Brain microvascular endothelial cell (primary cell): ENCODE measurements around the gene HYDIN.

Source experiments
- DNase-seq: peaks from one replicate; pipeline ENCODE4 v3.0.0-alpha.2; 2020
- H3K27ac ChIP-seq: fragments of 250-450 bp; sonication (Bioruptor Pico); 2 replicates; pipeline ENCODE4 v1.5.1; 2020; ENCODE audit warnings: mild to moderate bottlenecking, moderate library complexity
- H3K27me3 ChIP-seq: fragments of 250-450 bp; sonication (Bioruptor Pico); replicated peaks from 2 replicates; pipeline ENCODE4 v1.5.1; 2020; ENCODE audit warnings: mild to moderate bottlenecking
- H3K36me3 ChIP-seq: fragments of 250-450 bp; sonication (Bioruptor Pico); replicated peaks from 2 replicates; pipeline ENCODE4 v1.5.1; 2020; ENCODE audit warnings: mild to moderate bottlenecking
- H3K4me3 ChIP-seq: 2 replicates; pipeline ENCODE4 v1.5.1; 2011; ENCODE audit warnings: low read depth, mild to moderate bottlenecking, control low read depth, low read length, moderate library complexity
- in situ Hi-C: cut with HindIII; loops from 2 replicates; pipeline ENCODE4 v1.10.0; 2017; ENCODE audit warnings: low sequenced_read_pairs, low pct_ligation_motif_present
- TF ChIP-seq, protein P1 (sequence below): IDR thresholded peaks from 2 replicates; pipeline ENCODE4 v1.5.1; 2011; ENCODE audit warnings: low read depth, mild to moderate bottlenecking, moderate library complexity, low read length, control low read depth, inconsistent platforms; ENCODE audit errors: missing control alignments

HYDIN gene

DNA sequence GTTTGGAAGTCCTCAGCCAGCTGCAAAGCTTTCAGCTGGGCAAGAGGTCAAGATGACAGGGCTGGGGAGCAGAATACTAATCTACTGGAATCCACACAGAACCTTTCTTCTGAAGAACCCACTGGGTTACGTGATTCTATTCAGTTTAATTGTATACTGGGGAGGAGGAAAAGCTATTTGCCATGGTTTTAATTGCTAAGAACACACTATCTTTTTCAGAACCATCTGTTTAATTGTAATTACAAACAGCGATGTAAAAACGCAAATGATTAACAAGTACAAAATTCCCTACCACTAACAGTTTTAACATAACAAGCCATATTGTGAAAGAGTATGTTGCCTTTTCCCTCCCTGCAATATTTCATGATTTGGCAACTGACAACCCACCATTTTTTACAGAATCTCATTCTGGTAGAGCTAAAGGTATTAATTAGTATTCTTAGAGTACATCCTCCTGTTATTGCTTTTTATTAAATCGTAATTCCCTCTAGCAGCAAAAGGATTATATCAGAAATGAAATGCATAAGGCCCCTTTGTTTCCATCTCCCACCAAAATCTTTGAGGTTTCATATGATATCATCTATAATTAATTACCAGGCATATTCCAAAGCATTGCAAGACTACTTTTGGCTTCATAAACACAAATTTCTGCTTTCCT lies 12.1 kb downstream of the HYDIN start:
- TF ChIP-seq, protein P1, sequence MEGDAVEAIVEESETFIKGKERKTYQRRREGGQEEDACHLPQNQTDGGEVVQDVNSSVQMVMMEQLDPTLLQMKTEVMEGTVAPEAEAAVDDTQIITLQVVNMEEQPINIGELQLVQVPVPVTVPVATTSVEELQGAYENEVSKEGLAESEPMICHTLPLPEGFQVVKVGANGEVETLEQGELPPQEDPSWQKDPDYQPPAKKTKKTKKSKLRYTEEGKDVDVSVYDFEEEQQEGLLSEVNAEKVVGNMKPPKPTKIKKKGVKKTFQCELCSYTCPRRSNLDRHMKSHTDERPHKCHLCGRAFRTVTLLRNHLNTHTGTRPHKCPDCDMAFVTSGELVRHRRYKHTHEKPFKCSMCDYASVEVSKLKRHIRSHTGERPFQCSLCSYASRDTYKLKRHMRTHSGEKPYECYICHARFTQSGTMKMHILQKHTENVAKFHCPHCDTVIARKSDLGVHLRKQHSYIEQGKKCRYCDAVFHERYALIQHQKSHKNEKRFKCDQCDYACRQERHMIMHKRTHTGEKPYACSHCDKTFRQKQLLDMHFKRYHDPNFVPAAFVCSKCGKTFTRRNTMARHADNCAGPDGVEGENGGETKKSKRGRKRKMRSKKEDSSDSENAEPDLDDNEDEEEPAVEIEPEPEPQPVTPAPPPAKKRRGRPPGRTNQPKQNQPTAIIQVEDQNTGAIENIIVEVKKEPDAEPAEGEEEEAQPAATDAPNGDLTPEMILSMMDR, result no peak
- in situ Hi-C loops, result no loop called here
- no peak for DNase-seq
- Histone ChIP-seq H3K4me3 (no peak overlapping the region), H3K27me3 (no peaks in the 10 kb centered on the region), H3K36me3 (no peaks in the 10 kb centered on the region), H3K27ac (no peak overlapping the region)

DNA sequence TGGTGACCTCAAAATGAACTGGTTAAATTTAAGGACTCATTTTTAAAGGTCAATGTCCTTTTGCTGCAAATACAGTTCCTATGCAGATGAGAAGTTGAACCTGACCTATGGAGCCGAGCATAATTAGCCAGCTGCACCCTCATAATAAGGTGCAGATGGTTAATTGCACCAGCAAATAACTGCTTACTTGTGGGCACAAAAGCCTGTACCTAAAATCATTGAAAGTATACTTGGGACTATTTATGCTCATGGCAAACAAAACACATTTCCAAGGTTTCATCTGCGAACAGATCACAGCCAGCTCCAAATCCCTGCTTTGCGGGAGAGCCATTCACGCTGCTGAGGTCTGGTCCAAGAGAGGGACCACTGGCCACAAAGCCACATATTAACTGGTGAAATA lies 13.0 kb downstream of the HYDIN start:
- in situ Hi-C loops, result no loop called here
- DNase-seq, result no peak
- Histone ChIP-seq H3K27ac (no peak overlapping the region), H3K4me3 (no peak overlapping the region), H3K36me3 (no peaks in the 10 kb centered on the region), H3K27me3 (no peaks in the 10 kb centered on the region)
- TF ChIP-seq, protein P1, result no peak

DNA sequence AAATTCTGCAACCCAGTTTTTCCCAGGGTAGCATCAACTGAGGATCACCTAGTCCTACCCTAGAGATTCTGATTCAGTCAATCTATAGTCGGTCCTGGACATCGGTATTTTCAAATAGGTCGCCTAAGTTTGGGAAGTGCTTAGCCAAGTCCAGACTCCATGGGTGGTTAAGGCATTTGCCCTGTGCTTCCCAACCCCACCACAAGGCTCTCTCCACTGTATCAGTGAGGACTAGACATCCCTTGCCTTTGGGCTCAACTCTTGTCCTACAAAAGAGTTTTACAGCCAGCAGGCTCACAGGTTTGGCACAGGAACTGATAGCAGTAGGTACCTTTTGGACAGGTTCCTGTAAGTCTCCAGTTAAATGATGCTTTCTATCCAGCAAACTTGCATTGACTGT lies 13.8 kb downstream of the HYDIN start:
- in situ Hi-C loops, result no loop called here
- no peaks in the 10 kb centered on the region for H3K36me3 ChIP-seq
- TF ChIP-seq, protein P1, result no peak
- DNase-seq, result no peak
- no peaks in the 10 kb centered on the region for H3K27me3 ChIP-seq
- H3K4me3 ChIP-seq, result no peak overlapping the region
- no peak overlapping the region for H3K27ac ChIP-seq

DNA sequence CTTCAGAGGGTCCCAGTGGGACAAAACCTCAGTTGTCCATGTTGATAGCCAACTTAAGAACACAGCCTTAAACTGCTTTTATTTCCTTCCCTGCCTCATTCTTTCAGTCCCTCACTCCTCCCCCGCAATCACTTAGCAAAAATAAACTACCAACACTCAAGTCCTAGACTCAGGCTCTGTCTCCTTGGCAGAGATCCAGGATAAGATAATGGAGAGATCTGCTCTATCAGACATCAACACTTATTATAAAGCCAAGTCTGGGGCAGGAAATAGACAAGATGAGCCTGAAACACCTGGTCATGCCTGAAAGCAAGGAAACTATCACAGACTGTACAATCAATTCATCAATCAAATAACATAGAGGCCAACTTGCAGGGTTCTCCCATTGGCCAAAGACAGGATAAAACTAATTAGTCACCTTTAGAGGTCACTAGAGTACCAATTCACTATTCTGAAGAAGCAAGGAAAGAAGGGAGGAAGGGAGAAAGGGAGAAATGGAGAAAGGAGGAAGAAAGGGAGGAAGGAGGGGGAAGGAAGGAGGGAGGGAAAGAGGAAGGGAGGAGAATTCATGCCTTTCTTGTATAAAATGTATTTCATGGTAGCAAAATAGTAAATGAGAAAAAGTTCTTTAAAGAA lies 15.7 kb downstream of the HYDIN start:
- TF ChIP-seq, protein P1, result no peak
- no peak for DNase-seq
- H3K27me3 ChIP-seq, result no peaks in the 10 kb centered on the region
- H3K36me3 ChIP-seq, result no peaks in the 10 kb centered on the region
- no peak overlapping the region for H3K4me3 ChIP-seq
- H3K27ac ChIP-seq, result no peak overlapping the region
- in situ Hi-C loops, result no loop called here

DNA sequence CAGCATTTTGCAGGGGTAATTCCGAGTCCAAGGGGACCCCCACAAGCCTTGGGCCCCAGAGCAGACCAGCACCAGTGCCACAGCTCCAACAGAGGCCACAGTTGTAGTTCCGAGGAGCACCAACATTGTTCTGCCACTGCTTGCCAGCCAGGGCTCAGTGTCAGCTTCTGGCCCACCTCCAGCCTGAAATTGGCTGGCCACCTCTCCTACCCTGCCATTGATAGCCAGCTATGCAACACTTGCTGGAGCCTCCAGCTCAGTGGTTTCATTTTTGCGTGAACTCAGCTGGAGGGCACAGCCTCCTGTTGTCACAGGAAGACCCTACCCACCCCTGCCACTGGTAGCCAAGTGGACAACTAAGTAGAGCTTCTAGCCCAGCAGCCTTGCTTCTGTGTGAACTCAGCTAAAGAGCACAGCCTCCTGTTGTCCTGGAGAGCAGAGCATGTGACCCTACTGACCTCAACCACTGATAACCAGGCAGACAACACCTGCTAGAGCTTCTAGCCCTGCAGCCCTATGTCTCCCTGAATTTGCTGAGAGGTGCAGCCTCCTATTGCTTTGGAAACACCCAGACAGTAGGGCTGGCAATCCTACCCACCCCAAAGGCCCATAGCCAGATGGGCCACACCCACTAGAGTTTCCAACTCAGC lies 24.9 kb downstream of the HYDIN start:
- Histone ChIP-seq H3K36me3 (no peaks in the 10 kb centered on the region), H3K4me3 (no peak overlapping the region), H3K27me3 (no peaks in the 10 kb centered on the region), H3K27ac (no peak overlapping the region)
- DNase-seq, result no peak
- TF ChIP-seq, protein P1, result no peak
- in situ Hi-C loops, result no loop called here
